GM19463 (cell line): ENCODE measurements around the gene DRC1.

ENCODE experiments used
- ATAC-seq: cut with Tn5 transposase; IDR thresholded peaks from one replicate; pipeline ENCODE4 v1.9.1; 2021; ENCODE audit warnings: mild to moderate bottlenecking, moderate library complexity; ENCODE audit not compliant: unreplicated experiment

Gene DRC1

GRCh38 chr2:26475832-26476501 is 74.2 kb downstream of the DRC1 start:
- no peak for ATAC-seq

GRCh38 chr2:26477126-26477910 is 75.6 kb downstream of the DRC1 start:
- ATAC-seq = no peak

GRCh38 chr2:26477911-26478253 is 76.2 kb downstream of the DRC1 start, which contains the start of gene OTOF:
Gene OTOF, minus strand, starts transcription at chr2:26478124.
- ATAC-seq = no peak

- ATAC-seq = no peak
Measured at GRCh38 chr2:26478366-26478765, 76.6 kb downstream of the DRC1 start.

- no peak for ATAC-seq
Measured at GRCh38 chr2:26479131-26479788, 77.5 kb downstream of the DRC1 start.

GRCh38 chr2:26479789-26480565 is 78.3 kb downstream of the DRC1 start:
- no peak for ATAC-seq

GRCh38 chr2:26480566-26481423 is 79.1 kb downstream of the DRC1 start:
- no peak for ATAC-seq

- ATAC-seq = no peak
Measured at GRCh38 chr2:26481706-26482105, 80.0 kb downstream of the DRC1 start.

- no peak for ATAC-seq
Measured at GRCh38 chr2:26482211-26483026, 80.7 kb downstream of the DRC1 start.

GRCh38 chr2:26483027-26483326 is 81.3 kb downstream of the DRC1 start:
- ATAC-seq = no peak

GRCh38 chr2:26483516-26483915 is 81.8 kb downstream of the DRC1 start:
- ATAC-seq = no peak

GRCh38 chr2:26483957-26484565 is 82.3 kb downstream of the DRC1 start:
- no peak for ATAC-seq

- ATAC-seq = no peak
Measured at GRCh38 chr2:26484579-26484978, 82.9 kb downstream of the DRC1 start.

- ATAC-seq = no peak
Measured at GRCh38 chr2:26485099-26485498, 83.4 kb downstream of the DRC1 start.

GRCh38 chr2:26485725-26486418 is 84.2 kb downstream of the DRC1 start:
- no peak for ATAC-seq

GRCh38 chr2:26486789-26487188 is 85.1 kb downstream of the DRC1 start:
- no peak for ATAC-seq

GRCh38 chr2:26487192-26487591 is 85.5 kb downstream of the DRC1 start:
- no peak for ATAC-seq

GRCh38 chr2:26488463-26489212 is 86.9 kb downstream of the DRC1 start:
- no peak for ATAC-seq
